ENCODE data around the gene FGF11. TPM values are rescaled to one million over a fixed set of nuclear protein-coding genes. Genes with fewer than 3 reads are reported as not detected.

FGF11 gene
- total and polyA plus RNA-seq, 10 donors = 1.0 to 5.5 (median 3.0) TPM

DNA sequence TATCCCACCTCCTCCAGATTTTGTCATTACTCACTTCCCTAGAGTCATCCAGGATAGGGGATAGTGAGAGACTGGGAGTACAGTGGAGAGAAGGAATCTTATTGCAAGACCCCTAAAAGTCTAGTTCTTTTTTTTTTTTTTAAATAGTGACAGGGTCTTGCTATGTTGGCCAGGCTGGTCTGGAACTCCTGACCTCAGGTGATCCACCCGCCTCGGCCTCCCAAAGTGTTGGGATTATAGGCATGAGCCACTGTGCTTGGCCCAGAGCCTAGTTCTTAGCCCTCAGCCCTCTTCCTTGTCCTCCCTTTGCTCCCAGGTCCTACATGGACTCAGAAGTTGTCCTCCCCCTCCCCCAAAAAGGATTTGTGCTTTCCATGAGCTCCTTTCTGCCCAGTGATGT, 2.8 kb downstream of the FGF11 start:
- H3K27ac ChIP-seq = no peak overlapping the region
- peaks cover 0 to 87% (median 49%) of the 10 kb centered on the region in 7 donors for H3K27me3 ChIP-seq (replicated peaks in 1 of 7)
- TF ChIP-seq POLR2A (IDR thresholded peaks at IDR 0.05) (no peak), CTCF (IDR thresholded peaks at IDR 0.05 in 8 of 11, conservative IDR thresholded peaks at IDR 0.05 in 3 of 11) (no peak), POLR2AphosphoS5 (IDR thresholded peaks at IDR 0.05) (no peak)
- no peak overlapping the region for H3K4me3 ChIP-seq
- intact Hi-C loops (cut with DNase I; ENCODE audit: low total_unique reads) = no loop called here
- no peak for DNase-seq
- WGBS, 5 donors = 91 to 100% (median 93%) methylated on average over 1 to 2 of the region's 2 CpGs
- H3K9me3 ChIP-seq = no peaks in the 10 kb centered on the region
- H3K4me1 ChIP-seq = peaks cover 26 to 71% (median 59%) of the 10 kb centered on the region in 6 donors
- H3K36me3 ChIP-seq = no peaks in the 10 kb centered on the region

- intact Hi-C loops (cut with DNase I; ENCODE audit: low total_unique reads) = no loop called here
- no peak overlapping the region for H3K4me3 ChIP-seq
- no peaks in the 10 kb centered on the region for H3K36me3 ChIP-seq
- no peak for TF ChIP-seq POLR2A (IDR thresholded peaks at IDR 0.05)
- TF ChIP-seq POLR2AphosphoS5 (IDR thresholded peaks at IDR 0.05) = no peak
- TF ChIP-seq CTCF (IDR thresholded peaks at IDR 0.05 in 8 of 11, conservative IDR thresholded peaks at IDR 0.05 in 3 of 11) = no peak
- 75 to 90% (median 86%) methylated on average over 7 of the region's 7 CpGs for WGBS, 5 donors
- DNase-seq = no peak
- H3K4me1 ChIP-seq = peaks cover 21 to 56% (median 43%) of the 10 kb centered on the region in 6 donors
- peaks cover 0 to 84% (median 46%) of the 10 kb centered on the region in 7 donors for H3K27me3 ChIP-seq (replicated peaks in 1 of 7)
- H3K9me3 ChIP-seq = no peaks in the 10 kb centered on the region
- no peak overlapping the region for H3K27ac ChIP-seq
Observed at GRCh38 chr17:7443499-7444485, 4.5 kb downstream of the FGF11 start.

DNA sequence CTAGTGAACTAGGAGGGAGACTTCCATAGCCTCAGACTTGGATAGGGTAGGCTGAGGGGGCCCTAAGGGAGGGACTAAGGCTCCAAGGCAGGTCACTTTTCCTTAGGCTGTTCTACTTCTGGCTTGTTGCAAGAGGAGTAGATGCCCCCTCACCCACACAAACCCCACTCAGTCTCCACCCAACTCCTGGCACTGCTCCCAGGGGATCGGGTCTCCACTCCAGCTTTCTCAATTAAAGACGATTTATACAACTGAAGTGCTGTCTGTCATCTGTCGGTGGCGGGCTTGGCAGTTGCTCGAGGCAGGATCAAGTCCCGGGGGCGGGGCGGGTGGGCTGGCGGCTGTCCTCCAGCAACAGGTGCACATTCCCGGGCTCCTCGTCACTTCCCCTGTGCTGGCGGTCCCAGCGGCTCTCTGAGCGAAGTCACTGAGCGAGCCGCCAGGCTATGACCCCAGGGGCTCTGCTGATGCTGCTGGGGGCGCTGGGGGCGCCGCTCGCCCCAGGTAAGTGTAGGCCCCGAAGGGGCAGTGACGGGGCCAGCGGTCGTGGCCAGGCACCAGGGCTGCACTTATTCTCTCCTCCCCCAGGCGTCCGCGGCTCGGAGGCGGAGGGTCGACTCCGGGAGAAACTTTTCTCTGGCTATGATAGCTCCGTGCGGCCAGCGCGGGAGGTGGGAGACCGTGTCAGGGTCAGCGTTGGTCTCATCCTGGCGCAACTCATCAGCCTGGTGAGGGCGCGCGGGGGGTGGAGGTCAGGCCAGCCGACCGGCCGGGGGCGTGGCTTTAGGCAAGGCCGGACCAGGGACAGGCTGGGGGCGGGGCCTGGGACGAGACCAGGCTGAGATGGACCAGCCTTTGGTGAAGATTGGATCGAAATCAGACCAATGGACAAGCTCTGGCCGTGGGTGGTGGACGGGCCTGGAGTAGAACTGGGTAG, 5.6 kb downstream of the FGF11 start, which contains the start of gene CHRNB1:
TSS of gene CHRNB1 (plus strand) at position 380 of the 937 bp plus-strand sequence. CDS start at position 447, 67 bp downstream.
- Histone ChIP-seq H3K9me3 (no peaks in the 10 kb centered on the region), H3K27ac (peak within 1 kb of the TSS in 5 of 8 donors; percentile 23 to 58 (median 37))

More for the DNA sequence above, 5.6 kb downstream of the FGF11 start, which contains the start of gene CHRNB1:
- peaks cover 12 to 45% (median 32%) of the 10 kb centered on the region in 6 donors for H3K4me1 ChIP-seq
- peak within 1 kb of the TSS; percentile 8 to 67 (median 38) for H3K4me3 ChIP-seq
- 2 to 5% (median 4%) methylated on average over 15 to 51 of the region's 51 CpGs for WGBS, 5 donors
- intact Hi-C loops (cut with DNase I; ENCODE audit: low total_unique reads) = no loop called here
- H3K27me3 ChIP-seq (replicated peaks in 1 of 7) = peaks cover 0 to 72% (median 35%) of the 10 kb centered on the region in 7 donors
- peak; percentile 92 for DNase-seq
- H3K36me3 ChIP-seq = no peaks in the 10 kb centered on the region
- TF ChIP-seq POLR2A (IDR thresholded peaks at IDR 0.05) = no peak
- peak; percentile 40 to 79 (median 75) for TF ChIP-seq POLR2AphosphoS5 (IDR thresholded peaks at IDR 0.05)
- peak in 1 of 11 experiments; percentile 21 for TF ChIP-seq CTCF (IDR thresholded peaks at IDR 0.05 in 8 of 11, conservative IDR thresholded peaks at IDR 0.05 in 3 of 11)

All from spleen (tissue), 11 donors.